ENCODE data around the gene MAS1L. TPM values are rescaled to one million over a fixed set of nuclear protein-coding genes. Genes with fewer than 3 reads are reported as not detected.

The MAS1L gene
- total and polyA plus RNA-seq, 2 donors from 2014 or later = not detected

DNA sequence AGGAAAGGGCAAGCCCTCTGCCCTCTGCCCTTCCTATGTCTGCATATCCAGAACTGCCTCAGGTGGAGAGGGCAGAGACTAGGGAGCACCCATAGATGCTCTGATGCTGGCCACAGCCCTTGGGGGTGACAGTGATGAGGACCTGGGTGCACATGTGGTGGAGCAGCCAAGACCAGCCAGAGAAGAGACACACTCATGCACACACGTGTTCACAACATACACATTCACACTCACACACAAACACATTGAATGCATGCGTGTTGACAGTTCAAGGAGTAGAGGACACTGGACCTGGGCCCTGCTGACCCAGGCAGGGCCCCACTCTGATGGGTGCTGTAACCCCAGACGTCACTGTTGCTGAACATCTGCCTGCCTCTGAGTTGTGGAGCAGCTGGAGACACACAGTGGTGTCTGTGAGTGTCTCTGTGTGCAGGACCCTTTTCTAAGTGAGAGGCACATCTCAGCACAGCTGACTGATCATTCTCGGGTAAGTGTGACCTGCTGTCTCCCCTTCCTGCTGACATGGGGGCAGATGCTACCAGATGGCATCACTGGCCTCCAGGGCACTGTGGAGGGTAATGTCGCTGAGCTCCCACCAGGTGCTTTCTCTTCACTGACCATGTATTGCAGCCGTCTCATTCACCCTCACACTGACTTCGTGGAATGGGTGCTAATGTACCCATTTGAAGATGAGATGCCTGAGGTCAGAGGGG, 30.1 kb upstream of the MAS1L start:
- no peak for TF ChIP-seq CTCF (IDR thresholded peaks at IDR 0.05; ENCODE audit: borderline replicate concordance, extremely low read depth, insufficient read depth)
- Histone ChIP-seq H3K36me3 (ENCODE audit: control insufficient read depth in 2 of 3, insufficient read depth in 3 of 3, low read length in 3 of 3) (no peaks in the 10 kb centered on the region), H3K9me3 (ENCODE audit: control insufficient read depth in 2 of 3, insufficient read depth in 1 of 3, low read length in 3 of 3) (no peaks in the 10 kb centered on the region), H3K4me3 (ENCODE audit: low read length in 3 of 3) (no peak overlapping the region), H3K27ac (ENCODE audit: low read depth in 2 of 2, low read length in 2 of 2) (no peak overlapping the region), H3K4me1 (ENCODE audit: control insufficient read depth in 2 of 3, insufficient read depth in 2 of 3, low read depth in 1 of 3, low read length in 3 of 3) (no peaks in the 10 kb centered on the region), H3K9ac (ENCODE audit: low read length in 3 of 3) (no peak overlapping the region), H3K27me3 (ENCODE audit: control insufficient read depth, insufficient read depth, low read length) (no peaks in the 10 kb centered on the region)
- FAIRE-seq (no peak), DNase-seq (no peak)
- intact Hi-C loops (cut with DNase I) = no loop called here

DNA sequence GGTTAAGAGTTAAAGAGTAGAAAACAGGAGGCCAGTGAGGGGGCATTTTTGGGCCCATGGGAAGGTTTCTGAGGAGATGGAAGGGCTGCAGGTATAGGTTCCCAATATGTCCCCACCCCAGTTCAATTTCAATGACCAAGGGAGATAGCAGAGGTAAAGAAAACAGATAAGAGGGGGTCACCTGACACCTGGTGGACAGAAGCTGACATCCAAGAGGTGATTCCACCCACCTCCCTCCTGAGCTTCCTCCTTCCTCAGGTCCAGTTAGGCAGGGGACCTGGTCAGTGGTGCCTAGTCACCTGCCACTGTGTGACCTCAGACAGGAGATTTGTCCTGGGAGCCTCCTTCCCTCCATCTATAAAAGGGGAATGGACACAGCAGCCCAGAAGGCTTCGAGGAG, 29.5 kb upstream of the MAS1L start:
- H3K4me1 ChIP-seq (ENCODE audit: control insufficient read depth in 2 of 3, insufficient read depth in 2 of 3, low read depth in 1 of 3, low read length in 3 of 3) = no peaks in the 10 kb centered on the region
- no peak overlapping the region for H3K27ac ChIP-seq (ENCODE audit: low read depth in 2 of 2, low read length in 2 of 2)
- H3K4me3 ChIP-seq (ENCODE audit: low read length in 3 of 3) = no peak overlapping the region
- no peaks in the 10 kb centered on the region for H3K27me3 ChIP-seq (ENCODE audit: control insufficient read depth, insufficient read depth, low read length)
- FAIRE-seq (no peak), DNase-seq (no peak)
- no peak for TF ChIP-seq CTCF (IDR thresholded peaks at IDR 0.05; ENCODE audit: borderline replicate concordance, extremely low read depth, insufficient read depth)
- no peak overlapping the region for H3K9ac ChIP-seq (ENCODE audit: low read length in 3 of 3)
- H3K36me3 ChIP-seq (ENCODE audit: control insufficient read depth in 2 of 3, insufficient read depth in 3 of 3, low read length in 3 of 3) = no peaks in the 10 kb centered on the region
- intact Hi-C loops (cut with DNase I) = no loop called here
- H3K9me3 ChIP-seq (ENCODE audit: control insufficient read depth in 2 of 3, insufficient read depth in 1 of 3, low read length in 3 of 3) = no peaks in the 10 kb centered on the region

DNA sequence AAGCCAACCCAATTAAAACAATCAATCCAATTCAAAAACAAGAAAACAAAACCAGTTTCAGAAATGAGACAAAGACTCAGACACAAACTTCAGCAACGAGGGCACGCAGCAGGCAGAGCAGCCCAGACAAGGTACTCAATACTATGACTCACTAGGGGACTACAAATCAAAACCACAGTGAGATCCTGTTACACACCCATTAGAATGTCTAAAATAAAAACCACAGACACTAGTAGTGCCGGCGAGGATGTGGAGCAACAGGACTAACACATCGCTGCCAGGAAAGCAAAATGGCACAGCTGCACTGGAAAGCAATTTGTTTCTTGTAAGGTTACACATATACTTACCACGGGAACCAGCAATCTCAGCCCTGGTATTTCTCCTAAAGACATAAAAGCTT, 28.4 kb upstream of the MAS1L start:
- no peak overlapping the region for H3K9ac ChIP-seq (ENCODE audit: low read length in 3 of 3)
- TF ChIP-seq CTCF (IDR thresholded peaks at IDR 0.05; ENCODE audit: borderline replicate concordance, extremely low read depth, insufficient read depth) = no peak
- H3K27ac ChIP-seq (ENCODE audit: low read depth in 2 of 2, low read length in 2 of 2) = no peak overlapping the region
- intact Hi-C loops (cut with DNase I) = no loop called here
- no peak for DNase-seq
- H3K9me3 ChIP-seq (ENCODE audit: control insufficient read depth in 2 of 3, insufficient read depth in 1 of 3, low read length in 3 of 3) = no peaks in the 10 kb centered on the region
- no peaks in the 10 kb centered on the region for H3K36me3 ChIP-seq (ENCODE audit: control insufficient read depth in 2 of 3, insufficient read depth in 3 of 3, low read length in 3 of 3)
- no peak overlapping the region for H3K4me3 ChIP-seq (ENCODE audit: low read length in 3 of 3)
- H3K4me1 ChIP-seq (ENCODE audit: control insufficient read depth in 2 of 3, insufficient read depth in 2 of 3, low read depth in 1 of 3, low read length in 3 of 3) = no peaks in the 10 kb centered on the region
- no peak for FAIRE-seq
- H3K27me3 ChIP-seq (ENCODE audit: control insufficient read depth, insufficient read depth, low read length) = no peaks in the 10 kb centered on the region

Measured in kidney (tissue), 14 donors.